BJ (cell line): Measurements from ENCODE around the gene HGFAC. TPM values are rescaled to one million over a fixed set of nuclear protein-coding genes. Genes with fewer than 3 reads are reported as not detected.

Source experiments
- CTCF ChIA-PET: fragments of 350-600 bp; formaldehyde crosslinking; extraction: SDS; loops from one replicate; lab custom pipeline; 2021; ENCODE audit warnings: antibody characterized with exemption, inconsistent platforms; lab: Yijun Ruan, JAX
- POLR2A ChIA-PET: fragments of 300-600 bp; sonication (Branson Sonifier 250); formaldehyde crosslinking; extraction: SDS; loops from one replicate; lab custom pipeline; 2021; ENCODE audit warnings: antibody characterized with exemption; lab: Charles Lee
- DNase-seq: peaks from one replicate; pipeline ENCODE4 v3.0.0-alpha.2; 2011; ENCODE audit warnings: low read depth
- H3K27me3 ChIP-seq: 2 replicates; pipeline ENCODE4 v1.6.0; 2011; ENCODE audit warnings: low read length; ENCODE audit not compliant: control insufficient read depth, insufficient read depth
- H3K36me3 ChIP-seq: 2 replicates; pipeline ENCODE4 v1.5.1; 2011; ENCODE audit warnings: low read length; ENCODE audit not compliant: control insufficient read depth, insufficient read depth
- H3K4me3 ChIP-seq: 2 replicates; pipeline ENCODE4 v1.5.1; 2011; ENCODE audit warnings: low read depth, mild to moderate bottlenecking, control low read depth, low read length
- polyA plus RNA-seq: library from polyadenylated mRNA; depleted of rRNA; stranded (reverse); fragments of >200 nt; gene quantifications from 2 replicates; pipeline ENCODE4 v1.2.3, GENCODE V29; 2011; rRNA removed
- TF ChIP-seq, protein P1 (sequence below): IDR thresholded peaks from 2 replicates; pipeline ENCODE4 v1.5.1; 2011; ENCODE audit warnings: low read depth, mild to moderate bottlenecking, control low read depth, inconsistent platforms, low read length, moderate library complexity; ENCODE audit not compliant: insufficient read depth

HGFAC gene
- polyA plus RNA-seq, 1 experiment: not detected

DNA sequence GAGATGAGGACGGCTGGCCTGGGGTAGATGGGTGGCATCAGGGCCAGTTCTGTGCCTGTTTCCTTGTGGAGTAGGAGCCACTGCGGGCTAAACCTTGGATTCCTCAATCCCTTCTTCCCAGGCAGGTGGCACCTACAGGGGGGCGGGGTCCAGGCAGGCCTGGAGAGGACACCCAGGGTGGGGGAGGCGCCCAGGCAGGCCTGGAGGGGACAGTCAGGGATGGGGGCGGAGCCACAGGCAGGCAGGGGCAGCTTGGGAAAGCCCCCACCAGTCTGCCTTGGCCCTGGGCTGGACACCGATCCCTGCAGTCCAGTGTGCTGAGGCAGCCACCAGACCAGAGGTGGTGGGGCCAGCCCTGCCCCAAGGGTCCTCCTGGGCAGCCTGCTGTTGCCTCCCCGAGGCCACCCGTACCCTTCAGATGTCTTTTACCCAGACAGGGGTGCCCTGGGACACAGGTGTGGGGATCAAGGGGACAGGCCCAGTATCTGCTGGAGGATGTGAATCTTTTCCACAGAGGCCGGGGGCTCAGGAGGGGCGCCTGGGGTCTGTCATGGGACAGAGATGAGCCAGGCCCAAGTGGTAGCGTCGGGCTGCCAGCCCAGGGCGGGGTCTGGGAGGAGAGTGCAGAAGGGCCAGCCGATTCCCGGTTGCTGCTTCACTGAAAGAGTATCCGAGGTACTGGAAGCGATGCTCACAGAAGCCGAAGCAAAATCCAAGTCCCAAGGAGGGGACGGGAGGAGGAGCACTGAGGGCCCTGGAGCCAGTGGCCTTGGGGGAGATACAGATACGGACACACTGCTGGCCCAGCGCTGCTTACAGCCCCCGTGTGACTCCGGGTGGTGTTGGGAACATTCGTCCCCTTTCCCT lies 56.0 kb downstream of the HGFAC start:
- TF ChIP-seq, protein P1, sequence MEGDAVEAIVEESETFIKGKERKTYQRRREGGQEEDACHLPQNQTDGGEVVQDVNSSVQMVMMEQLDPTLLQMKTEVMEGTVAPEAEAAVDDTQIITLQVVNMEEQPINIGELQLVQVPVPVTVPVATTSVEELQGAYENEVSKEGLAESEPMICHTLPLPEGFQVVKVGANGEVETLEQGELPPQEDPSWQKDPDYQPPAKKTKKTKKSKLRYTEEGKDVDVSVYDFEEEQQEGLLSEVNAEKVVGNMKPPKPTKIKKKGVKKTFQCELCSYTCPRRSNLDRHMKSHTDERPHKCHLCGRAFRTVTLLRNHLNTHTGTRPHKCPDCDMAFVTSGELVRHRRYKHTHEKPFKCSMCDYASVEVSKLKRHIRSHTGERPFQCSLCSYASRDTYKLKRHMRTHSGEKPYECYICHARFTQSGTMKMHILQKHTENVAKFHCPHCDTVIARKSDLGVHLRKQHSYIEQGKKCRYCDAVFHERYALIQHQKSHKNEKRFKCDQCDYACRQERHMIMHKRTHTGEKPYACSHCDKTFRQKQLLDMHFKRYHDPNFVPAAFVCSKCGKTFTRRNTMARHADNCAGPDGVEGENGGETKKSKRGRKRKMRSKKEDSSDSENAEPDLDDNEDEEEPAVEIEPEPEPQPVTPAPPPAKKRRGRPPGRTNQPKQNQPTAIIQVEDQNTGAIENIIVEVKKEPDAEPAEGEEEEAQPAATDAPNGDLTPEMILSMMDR: no peak

DNA sequence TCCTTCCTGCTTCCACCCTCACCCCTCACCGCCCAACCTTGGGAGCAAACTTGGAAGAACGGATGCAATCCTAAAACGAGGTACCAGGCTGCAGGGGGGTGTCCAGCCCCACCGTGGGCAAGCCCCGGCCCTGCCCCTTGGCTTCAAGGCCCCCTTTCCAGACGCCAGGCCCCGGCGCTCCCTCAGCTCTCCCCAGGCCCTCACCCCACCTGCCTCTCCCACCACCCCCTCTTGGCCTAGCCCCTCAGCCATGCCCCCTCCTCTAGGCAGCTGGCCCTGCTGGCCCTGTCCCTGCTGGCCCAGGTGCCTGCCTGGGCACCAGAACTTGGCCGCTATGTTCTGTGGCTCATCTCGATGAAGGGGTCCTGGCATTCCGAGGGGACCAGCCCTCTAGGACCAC lies 56.6 kb downstream of the HGFAC start:
- no peaks in the 10 kb centered on the region; the same call in 1 of the 2 replicates for H3K36me3 ChIP-seq
- CTCF ChIA-PET: no interaction called here
- POLR2A ChIA-PET: no interaction called here

More for the DNA sequence above, 56.0 kb downstream of the HGFAC start:
- Histone ChIP-seq H3K4me3 (no peak overlapping the region), H3K36me3 (no peaks in the 10 kb centered on the region; the same call in 1 of the 2 replicates), H3K27me3 (no peaks in the 10 kb centered on the region; the same call in 1 of the 2 replicates)
- ChIA-PET CTCF (no interaction called here), POLR2A (no interaction called here)
- DNase-seq: no peak

More for the DNA sequence above, 56.6 kb downstream of the HGFAC start:
- DNase-seq: no peak
- TF ChIP-seq, protein P1: no peak
- H3K4me3 ChIP-seq: no peak overlapping the region
- H3K27me3 ChIP-seq: no peaks in the 10 kb centered on the region; the same call in 1 of the 2 replicates

Other genes with a start within 250 kb of the HGFAC start
- gene MSANTD1, start 192.8 kb upstream of the HGFAC start, polyA plus RNA-seq: 0.06 and 0.10 TPM in 2 replicates
- 5.5 and 16.3 TPM in 2 replicates for gene RGS12, start 148.9 kb upstream of the HGFAC start, polyA plus RNA-seq
- gene DOK7, start 21.3 kb downstream of the HGFAC start, polyA plus RNA-seq: not detected in 2 replicates
- gene LRPAP1, start 90.5 kb downstream of the HGFAC start, polyA plus RNA-seq: 197 and 275 TPM in 2 replicates